NCI-H2081 (cell line): ENCODE data around the gene CRY2.

Experiments used
- DNase-seq, 2 experiments: peaks; one replicate each; lab custom pipeline; 2025; lab: John Stamatoyannopoulos, UW

Gene CRY2

GRCh38 chr11:45848654-45849081 lies 1.4 kb downstream of the CRY2 start:
- DNase-seq: peak in 1 of 2 experiments; percentile 9

- DNase-seq: no peak
Measured at GRCh38 chr11:45850446-45850845, 3.2 kb downstream of the CRY2 start.

DNA sequence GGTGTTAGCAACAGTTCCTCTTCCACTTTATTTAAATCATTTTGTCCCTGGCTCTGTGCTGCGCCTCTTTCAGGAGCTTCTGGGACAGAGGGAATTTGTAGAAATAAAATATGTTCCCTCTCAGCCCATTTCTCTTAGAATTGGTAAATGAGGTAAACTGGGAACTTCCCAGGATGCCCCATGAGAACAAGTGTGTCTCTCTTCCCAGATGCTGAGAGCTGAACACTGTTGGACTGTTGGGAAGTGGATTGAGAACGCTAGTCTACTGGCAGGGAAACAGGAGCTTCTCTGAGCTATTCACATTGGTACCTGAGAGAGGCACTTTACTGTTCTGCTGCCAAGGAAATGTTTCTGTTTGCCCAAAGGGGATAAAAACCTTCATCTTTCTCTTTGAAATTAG lies 4.0 kb downstream of the CRY2 start:
- DNase-seq: no peak

DNA sequence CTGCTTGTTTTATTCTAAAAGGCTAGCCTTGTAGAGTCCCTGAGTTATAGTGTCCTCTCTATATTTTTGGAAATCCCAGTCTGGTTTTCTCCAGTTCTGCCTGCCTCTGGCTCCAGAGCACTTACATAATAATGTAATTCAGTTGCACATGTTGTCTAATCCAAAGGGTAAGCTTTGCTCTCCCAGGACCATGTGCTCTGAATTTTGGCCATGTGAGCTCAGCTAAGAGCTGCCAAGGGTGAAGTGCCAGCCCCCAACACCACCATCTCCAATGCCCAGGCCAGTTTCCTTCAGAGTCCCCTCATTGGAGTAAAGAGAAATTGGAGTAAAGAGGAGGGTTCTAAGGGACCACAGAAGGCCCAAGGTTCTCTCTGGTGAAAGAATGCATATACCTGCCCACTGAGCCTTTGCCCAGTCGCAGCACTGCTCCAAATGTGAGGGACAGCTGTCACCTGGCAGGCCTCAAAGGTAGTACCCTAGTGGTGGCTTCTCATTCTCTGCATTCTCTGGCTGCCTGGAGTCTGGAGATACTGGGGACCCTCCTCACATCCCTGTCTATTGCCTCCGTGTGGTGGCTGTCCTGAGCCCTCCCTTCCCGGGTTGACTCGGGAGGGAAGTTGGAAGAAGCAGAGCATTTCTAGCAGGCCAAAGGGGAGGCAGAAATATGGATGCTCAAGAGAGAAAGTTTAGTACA lies 4.9 kb downstream of the CRY2 start:
- DNase-seq: no peak

- DNase-seq: no peak
Measured at GRCh38 chr11:45852712-45853101, 5.4 kb downstream of the CRY2 start.

- DNase-seq: no peak
Measured at GRCh38 chr11:45853332-45854219, 6.3 kb downstream of the CRY2 start.

DNA sequence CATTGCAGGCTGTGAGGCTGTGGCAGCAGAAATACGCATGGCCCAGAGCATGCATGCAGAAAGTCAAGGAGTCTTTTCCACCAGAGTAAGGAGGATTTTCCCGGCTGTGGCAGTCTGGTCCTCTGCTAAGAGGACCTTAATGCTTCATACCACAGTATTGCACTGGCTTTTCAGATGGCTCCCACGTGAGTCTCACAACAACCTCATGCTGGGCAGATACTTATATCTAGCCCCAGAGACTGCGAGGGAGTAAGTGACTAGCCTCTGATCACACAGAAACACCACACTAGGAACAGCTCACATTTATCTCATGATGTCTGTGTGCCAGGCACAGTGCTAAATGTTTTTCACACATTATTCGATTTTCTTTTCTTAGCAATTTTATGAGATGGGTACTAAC lies 8.0 kb downstream of the CRY2 start:
- DNase-seq: no peak

DNA sequence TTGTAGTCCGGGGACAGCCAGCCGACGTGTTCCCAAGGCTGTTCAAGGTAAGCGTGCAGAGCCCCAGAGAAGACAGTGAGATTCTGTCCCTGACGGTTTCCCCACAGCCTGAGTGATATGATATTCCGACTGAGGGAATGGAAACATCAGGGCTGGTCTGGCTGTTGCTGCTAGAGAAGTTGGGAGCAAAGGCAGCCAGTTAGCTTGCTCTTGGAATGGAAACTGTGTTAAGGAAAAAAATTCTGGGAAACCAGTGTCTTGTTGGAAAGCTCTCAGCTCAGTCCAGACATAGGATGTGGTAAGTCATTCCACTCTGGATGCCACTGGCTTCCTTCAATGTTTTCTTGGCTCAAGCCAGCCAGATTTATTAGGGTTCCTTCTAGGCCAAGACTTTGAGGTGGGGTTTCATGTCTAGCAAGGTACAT lies 8.8 kb downstream of the CRY2 start:
- DNase-seq: no peak

DNA sequence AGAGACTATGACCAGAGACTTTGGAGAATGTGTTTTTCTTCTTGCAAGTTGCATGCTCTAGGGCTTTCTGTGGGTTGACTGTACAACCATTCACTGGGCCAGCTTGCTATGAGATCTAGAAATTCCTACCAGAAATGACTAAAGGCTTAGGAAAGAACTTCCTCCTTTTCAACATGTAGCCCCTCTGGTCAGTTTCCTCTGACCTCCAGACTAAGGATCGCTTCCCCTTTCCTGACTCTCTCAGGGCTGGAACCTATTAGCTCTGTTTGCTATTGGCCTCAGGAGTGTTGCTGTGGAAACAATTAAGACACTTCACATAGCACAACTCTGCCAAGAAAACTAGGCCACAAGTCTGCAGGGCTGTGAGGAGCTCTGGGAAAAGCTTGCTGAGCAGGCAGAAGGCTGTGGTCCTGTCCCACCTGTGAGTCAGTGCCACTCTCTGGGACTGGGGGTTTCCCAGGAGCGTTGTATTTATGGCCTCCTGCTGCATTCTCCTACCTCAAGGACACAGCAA lies 10.7 kb downstream of the CRY2 start:
- no peak for DNase-seq

- no peak for DNase-seq
Measured at GRCh38 chr11:45858751-45859398, 11.6 kb downstream of the CRY2 start.

DNA sequence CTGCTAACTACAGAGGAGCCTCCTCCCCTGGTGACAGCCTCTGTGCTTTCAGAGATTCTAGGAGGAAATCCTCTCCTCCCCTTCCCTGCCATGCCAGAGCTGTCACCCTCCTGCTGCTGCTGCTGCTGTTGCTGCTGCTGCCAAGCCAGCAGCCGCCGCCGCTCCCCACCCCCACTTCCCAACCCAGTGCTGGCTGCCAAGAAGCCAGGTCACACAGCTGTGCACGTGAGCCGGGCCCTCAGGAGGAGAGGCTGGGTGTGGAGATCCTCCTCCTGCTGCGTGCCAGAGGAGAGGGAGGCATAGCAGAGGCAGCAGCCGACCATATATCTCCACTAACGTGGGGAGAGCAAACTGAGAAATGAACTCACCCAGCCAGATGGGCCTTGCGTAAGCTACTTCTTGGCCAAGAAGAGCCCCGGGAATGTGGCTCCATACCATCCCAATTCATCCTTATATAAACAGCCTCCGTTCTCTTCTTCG lies 12.4 kb downstream of the CRY2 start:
- peak; percentile 87 to 92 for DNase-seq

- DNase-seq: no peak
Measured at GRCh38 chr11:45860348-45860747, 13.1 kb downstream of the CRY2 start.

- DNase-seq: no peak
Measured at GRCh38 chr11:45860764-45861510, 13.7 kb downstream of the CRY2 start.

GRCh38 chr11:45864041-45864440 lies 16.8 kb downstream of the CRY2 start:
- no peak for DNase-seq

- DNase-seq: no peak
Measured at GRCh38 chr11:45869551-45869950, 22.3 kb downstream of the CRY2 start.

DNA sequence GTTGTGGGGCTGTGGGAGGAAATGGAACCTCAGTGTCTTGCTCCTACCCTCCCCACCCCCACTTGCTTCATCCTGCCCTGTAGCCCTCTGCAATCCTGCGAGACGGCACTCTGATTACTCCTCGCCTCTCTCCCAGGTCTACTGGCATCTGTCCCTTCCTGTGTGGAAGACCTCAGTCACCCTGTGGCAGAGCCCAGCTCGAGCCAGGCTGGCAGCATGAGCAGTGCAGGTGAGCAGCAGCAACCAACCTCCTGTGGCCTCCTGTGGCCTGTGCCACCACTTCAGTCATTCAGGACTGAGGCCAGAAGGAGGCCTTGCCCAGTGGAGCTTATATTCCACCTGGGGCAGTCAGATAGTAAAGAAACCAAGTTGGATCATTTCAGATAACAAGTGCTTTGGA lies 23.4 kb downstream of the CRY2 start:
- no peak for DNase-seq

GRCh38 chr11:45871638-45872037 lies 24.4 kb downstream of the CRY2 start:
- DNase-seq: no peak

DNA sequence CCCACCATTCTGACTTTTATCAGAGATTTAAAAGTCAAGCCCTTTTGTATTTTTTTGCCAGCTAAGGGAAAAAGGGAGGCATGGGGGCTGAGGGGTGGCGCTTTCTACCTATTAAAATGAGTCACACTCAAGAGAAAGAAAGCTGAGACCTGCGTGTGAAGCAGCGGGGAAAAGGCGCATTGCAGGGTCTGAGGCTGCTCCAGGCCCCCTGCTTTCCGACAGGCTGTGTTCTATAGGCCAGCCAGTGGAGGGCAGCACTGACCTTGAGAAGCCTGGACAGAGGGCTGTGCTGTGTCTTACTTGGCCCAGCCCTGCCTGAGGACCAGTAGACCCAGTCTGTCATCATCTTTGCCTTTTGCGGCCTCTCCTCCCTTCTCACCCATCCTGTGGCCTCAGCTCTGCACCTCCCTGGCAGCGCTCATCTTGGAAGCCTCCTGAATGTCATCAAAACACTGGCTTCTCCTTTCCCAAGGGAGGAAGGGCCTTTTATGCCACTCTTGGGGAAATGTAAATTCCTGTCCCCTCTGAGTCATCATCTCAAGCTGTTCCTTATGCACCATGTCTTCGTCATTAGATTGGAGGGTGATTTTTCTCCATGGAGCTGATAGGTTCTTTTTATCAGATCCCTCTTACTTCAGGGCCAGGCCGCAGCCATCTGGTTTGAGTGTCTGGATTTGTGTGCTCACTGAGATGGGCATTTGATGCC lies 25.5 kb downstream of the CRY2 start:
- peak; percentile 74 to 83 for DNase-seq

- no peak for DNase-seq
Measured at GRCh38 chr11:45876401-45876800, 29.1 kb downstream of the CRY2 start.

DNA sequence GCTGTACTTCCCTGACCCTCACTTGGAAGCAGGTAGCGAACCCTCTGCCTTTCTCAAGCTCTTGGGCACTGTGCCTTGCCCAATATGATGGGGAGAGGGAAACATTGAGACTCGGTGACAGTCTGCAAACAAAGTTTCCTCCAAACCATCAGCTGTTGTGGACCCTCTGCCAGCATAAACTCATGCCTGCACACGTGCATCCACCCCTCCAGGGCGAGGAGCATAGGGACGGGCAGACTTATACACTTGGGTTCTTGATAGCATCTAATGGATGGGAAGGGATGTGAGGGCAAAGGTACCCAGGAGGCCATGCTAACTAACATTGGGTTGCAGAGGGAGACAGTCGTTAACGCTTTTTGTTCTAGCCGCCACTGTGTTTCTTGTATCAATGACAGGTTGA lies 29.9 kb downstream of the CRY2 start:
- no peak for DNase-seq

DNA sequence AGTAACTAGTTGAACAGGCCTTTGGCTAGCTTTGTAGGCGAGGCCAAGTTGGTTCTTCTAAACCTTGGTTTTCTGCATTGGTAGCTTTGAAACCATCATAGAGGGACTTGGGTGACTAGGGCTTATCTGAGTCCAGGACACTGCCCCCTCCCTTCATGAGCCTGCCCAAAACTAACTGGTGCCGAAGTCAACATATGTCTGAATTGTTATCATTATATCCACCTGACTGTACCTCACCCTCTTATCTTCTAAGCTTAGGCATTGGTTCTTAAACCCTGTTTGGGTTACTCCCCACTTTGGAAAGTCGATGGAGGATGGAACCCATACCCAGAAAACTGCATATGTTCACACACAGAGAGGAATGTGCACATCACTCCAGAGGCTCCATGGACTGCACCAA lies 30.6 kb downstream of the CRY2 start:
- no peak for DNase-seq
